SK-N-MC (cell line): ENCODE results near the gene PCSK2.

Source experiments
- DNase-seq: peaks from one replicate; pipeline ENCODE4 v3.0.0-alpha.2; 2011; ENCODE audit warnings: low read depth, low spot score
- H3K27ac ChIP-seq: fragments of 200-600 bp; sonication (generic); 2 replicates; pipeline ENCODE4 v1.5.1; 2016; ENCODE audit warnings: mixed run types
- H3K36me3 ChIP-seq: fragments of 200-600 bp; sonication (generic); 2 replicates; pipeline ENCODE4 v1.6.1; 2017; ENCODE audit warnings: antibody characterized with exemption, low read length, mixed read lengths; ENCODE audit not compliant: insufficient read depth
- H3K4me3 ChIP-seq: fragments of 200-600 bp; sonication (generic); 2 replicates; pipeline ENCODE4 v1.5.1; 2016
- H3K9ac ChIP-seq: fragments of 200-600 bp; sonication (generic); 2 replicates; pipeline ENCODE4 v1.8.0; 2017; ENCODE audit warnings: mixed run types, mixed read lengths; ENCODE audit not compliant: insufficient read length
- H3K9me3 ChIP-seq: fragments of 200-600 bp; sonication (generic); 2 replicates; pipeline ENCODE4 v1.6.1; 2017; ENCODE audit warnings: low read depth, mild to moderate bottlenecking, antibody characterized with exemption, low read length, moderate library complexity, mixed read lengths
- EZH2 ChIP-seq: fragments of 200-600 bp; sonication (generic); IDR thresholded peaks from one replicate; pipeline ENCODE4 v1.6.1; 2017; ENCODE audit warnings: antibody characterized with exemption
- FOXP2 ChIP-seq: optimal IDR thresholded peaks from 2 replicates; pipeline ENCODE3; 2011; ENCODE audit warnings: mild to moderate bottlenecking, moderate library complexity; ENCODE audit not compliant: insufficient read depth; ENCODE audit errors: extremely low read length, control extremely low read depth
- POLR2AphosphoS5 ChIP-seq: IDR thresholded peaks from 2 replicates; pipeline ENCODE4 v1.6.1; 2012; ENCODE audit warnings: mild to moderate bottlenecking, low read depth, low read length, borderline replicate concordance

Gene PCSK2, protein sequence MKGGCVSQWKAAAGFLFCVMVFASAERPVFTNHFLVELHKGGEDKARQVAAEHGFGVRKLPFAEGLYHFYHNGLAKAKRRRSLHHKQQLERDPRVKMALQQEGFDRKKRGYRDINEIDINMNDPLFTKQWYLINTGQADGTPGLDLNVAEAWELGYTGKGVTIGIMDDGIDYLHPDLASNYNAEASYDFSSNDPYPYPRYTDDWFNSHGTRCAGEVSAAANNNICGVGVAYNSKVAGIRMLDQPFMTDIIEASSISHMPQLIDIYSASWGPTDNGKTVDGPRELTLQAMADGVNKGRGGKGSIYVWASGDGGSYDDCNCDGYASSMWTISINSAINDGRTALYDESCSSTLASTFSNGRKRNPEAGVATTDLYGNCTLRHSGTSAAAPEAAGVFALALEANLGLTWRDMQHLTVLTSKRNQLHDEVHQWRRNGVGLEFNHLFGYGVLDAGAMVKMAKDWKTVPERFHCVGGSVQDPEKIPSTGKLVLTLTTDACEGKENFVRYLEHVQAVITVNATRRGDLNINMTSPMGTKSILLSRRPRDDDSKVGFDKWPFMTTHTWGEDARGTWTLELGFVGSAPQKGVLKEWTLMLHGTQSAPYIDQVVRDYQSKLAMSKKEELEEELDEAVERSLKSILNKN

DNA sequence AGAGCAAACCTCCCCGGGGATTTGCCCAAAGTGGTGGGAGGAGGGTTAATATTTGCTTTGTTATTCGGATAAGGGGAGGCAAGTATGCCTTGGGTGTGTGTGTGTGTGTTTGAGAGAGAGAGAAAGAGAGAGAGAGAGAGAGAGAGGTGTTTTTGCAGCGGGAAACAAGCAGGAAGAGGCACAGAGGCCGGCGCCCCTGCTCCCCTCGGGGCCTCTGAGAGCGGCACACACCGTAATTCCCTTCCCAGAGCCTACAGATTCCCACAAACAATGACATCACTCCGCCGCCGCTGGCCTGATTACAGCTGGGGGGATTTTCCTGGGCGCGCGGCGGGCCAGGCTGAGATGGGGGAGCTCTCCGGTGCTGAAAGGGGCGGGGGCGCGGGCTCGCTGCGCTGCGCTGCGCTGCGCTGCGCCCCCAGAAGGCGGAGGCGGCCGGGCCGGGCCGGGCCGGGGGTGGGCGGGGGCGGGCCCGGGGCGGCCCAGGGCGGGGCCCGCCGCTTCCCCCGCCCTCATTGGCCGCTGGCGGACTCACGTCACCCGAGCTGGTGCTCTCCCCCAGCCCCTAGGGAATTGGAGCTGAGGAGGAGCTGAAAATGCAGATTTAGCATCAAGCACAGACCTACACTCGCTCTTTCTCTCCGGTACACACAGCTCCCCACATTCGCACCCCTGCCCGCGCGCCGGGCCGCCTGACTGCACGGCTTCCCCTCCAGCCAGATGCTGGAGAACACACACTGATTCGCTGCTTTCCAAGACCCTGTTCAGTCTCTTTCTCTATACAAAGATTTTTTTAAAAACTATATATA, at the start of gene PCSK2:
TSS of gene PCSK2 (plus strand) at position 631 of the 809 bp plus-strand sequence. CDS start 266 bp downstream, outside the sequence.
- peak; percentile 75 for DNase-seq
- no peak for TF ChIP-seq EZH2
- peak; percentile 50 for TF ChIP-seq POLR2AphosphoS5
- H3K9ac ChIP-seq, result peak within 1 kb of the TSS; percentile 38
- no peaks in the 10 kb centered on the region for H3K9me3 ChIP-seq
- H3K4me3 ChIP-seq, result peak within 1 kb of the TSS; percentile 87
- no peaks in the 10 kb centered on the region for H3K36me3 ChIP-seq
- H3K27ac ChIP-seq, result no peak within 1 kb of the TSS

DNA sequence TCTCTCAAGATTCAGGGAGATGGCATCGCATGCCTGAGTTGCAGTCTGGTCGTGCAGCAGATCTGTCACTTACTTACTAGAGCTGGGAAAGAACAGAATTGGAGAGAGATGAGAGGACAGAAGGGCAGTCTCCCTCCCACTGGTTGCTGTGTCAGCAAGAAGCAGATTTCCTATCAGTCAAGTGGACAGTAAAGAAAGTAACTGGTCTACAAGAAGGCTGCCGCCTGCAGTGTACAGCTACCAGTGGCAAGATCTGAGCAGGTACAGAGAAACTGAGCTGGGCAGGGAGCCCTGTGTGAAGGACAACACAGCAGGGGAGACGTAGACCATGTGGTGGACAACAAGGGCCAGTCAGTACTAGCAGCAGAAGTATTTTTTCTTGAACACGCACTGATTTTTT, 49.5 kb upstream of the PCSK2 start:
- Histone ChIP-seq H3K36me3 (no peaks in the 10 kb centered on the region), H3K4me3 (no peak overlapping the region), H3K9me3 (0 out of 2 replicates have a peak, but pooled peaks cover 2% of the 10 kb centered on the region), H3K9ac (no peak overlapping the region), H3K27ac (no peak overlapping the region)
- DNase-seq, result no peak
- TF ChIP-seq FOXP2 (no peak), EZH2 (no peak), POLR2AphosphoS5 (no peak)

DNA sequence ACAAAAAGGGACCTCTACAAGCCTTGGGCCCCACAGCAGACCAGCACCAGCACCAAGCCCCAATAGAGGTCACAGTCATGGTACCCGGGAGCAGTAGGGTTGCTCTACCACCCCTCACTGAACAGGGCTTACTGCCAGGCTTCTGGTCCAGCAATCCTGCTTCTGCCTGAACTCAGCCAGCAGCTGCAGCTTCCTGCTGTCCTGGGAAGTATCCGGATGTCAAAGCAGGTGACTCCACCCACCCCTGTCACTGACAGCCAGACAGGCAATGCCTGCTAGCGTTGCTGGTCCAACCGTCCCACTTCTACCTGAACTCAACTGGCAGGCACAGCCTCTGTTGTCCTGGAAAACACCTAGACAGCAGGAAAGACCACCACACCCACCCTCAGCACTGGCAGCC, 47.0 kb upstream of the PCSK2 start:
- Histone ChIP-seq H3K9ac (no peak overlapping the region), H3K4me3 (no peak overlapping the region), H3K36me3 (no peaks in the 10 kb centered on the region), H3K9me3 (peaks cover 5% of the 10 kb centered on the region; the same call in 1 of the 2 replicates), H3K27ac (no peak overlapping the region)
- TF ChIP-seq FOXP2, result no peak
- TF ChIP-seq POLR2AphosphoS5, result no peak
- TF ChIP-seq EZH2, result no peak
- no peak for DNase-seq

DNA sequence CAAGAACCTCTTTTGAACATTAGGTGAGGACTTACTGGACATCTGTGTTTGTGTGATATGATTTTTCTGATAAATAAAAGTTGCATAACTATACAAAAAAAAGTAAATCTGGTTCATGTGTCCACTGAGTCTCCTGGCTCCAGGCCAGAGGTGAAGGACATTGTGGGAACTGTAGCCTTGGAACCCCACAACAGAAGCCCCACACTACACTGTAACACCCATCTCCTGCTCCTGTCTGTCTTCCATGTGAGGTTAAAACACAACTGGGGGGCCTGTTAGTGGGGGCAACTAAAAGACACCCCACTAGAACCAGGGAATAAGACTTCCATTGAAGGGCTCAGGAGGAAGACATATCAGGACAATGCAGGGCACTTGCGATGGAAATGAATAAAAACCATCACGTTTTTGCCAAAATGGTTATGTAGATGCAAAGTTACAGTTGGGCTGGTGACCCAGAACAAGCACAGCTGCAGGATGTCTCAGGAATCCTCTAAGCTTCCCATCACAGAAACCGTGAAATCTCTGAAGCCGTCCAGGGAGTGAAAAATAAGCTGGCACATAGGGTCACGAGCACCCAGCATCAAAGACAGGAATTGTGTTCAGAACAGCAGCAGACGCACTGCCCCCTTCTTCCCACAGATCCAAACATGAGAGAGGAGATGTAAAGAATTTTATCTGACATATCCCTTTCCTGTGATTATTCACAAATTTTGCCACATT, 36.7 kb upstream of the PCSK2 start:
- TF ChIP-seq POLR2AphosphoS5, result no peak
- no peak for TF ChIP-seq EZH2
- TF ChIP-seq FOXP2, result no peak
- no peak for DNase-seq
- H3K36me3 ChIP-seq, result no peaks in the 10 kb centered on the region
- H3K9ac ChIP-seq, result no peak overlapping the region
- no peak overlapping the region for H3K4me3 ChIP-seq
- H3K27ac ChIP-seq, result no peak overlapping the region
- H3K9me3 ChIP-seq, result peaks cover 2% of the 10 kb centered on the region; the same call in 1 of the 2 replicates

DNA sequence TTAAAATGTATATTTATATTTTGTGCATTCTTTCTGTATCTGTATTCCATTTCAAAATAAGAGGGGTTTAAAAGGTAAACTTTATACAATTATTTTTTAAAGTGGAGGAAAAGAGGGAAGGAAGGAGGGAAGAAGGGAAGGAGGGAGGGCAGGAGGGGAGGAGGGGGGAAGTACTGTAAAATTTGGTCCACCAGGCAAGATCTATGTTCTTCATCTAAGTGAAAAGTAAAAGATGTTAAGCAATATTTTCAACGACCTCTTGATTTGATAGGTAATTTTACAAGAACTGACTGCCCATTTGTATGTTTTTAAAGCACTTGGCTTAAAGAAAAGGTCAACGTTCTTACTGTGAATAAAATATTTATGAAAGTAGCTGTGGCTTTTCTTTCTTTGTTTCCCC, 29.8 kb upstream of the PCSK2 start:
- Histone ChIP-seq H3K9ac (no peak overlapping the region), H3K9me3 (no peaks in the 10 kb centered on the region), H3K36me3 (no peaks in the 10 kb centered on the region), H3K27ac (no peak overlapping the region), H3K4me3 (no peak overlapping the region)
- TF ChIP-seq POLR2AphosphoS5 (no peak), EZH2 (no peak), FOXP2 (no peak)
- DNase-seq, result no peak

DNA sequence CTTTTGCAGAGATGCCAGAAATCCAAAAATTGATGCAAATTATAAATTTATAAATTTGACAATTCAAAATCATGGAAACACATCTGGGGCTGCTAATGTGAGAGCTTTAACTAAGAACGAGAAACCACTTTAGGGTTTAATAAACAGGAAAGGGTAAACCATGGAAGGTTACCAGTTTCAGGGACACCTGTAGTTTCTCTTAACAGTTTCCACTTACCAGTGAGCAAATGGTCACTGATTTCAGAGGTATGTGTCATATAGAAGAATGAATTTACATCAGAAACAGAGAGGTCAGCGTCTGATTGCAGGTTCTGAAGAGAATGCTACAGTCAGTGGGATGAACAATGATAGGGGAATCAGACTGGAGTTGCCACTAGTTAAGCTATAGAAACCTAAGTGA, 24.8 kb upstream of the PCSK2 start:
- TF ChIP-seq POLR2AphosphoS5, result no peak
- TF ChIP-seq FOXP2, result no peak
- no peak for TF ChIP-seq EZH2
- no peaks in the 10 kb centered on the region for H3K9me3 ChIP-seq
- no peak for DNase-seq

DNA sequence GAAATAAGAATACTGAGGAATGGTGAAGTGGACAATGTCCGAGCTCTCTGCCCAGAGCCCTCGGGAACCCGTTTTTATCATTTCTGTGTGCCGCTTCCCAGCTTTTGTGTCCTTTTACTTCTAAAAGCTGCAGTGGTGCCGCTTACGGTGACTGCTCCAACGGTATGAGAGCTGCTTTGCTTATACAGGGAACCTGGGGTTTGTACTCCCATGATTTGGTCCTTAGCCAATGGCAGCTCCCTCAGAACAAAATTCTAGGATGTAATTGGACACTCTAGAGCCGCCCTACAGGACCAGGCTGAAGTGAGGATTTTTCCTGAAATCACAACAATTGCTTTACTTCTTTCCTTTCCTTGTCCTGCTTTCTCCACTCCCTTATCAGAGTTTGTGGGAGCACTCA, 24.2 kb upstream of the PCSK2 start:
- no peaks in the 10 kb centered on the region for H3K36me3 ChIP-seq
- TF ChIP-seq POLR2AphosphoS5 (no peak), FOXP2 (no peak), EZH2 (no peak)
- no peaks in the 10 kb centered on the region for H3K9me3 ChIP-seq
- no peak overlapping the region for H3K4me3 ChIP-seq
- no peak overlapping the region for H3K9ac ChIP-seq
- no peak overlapping the region for H3K27ac ChIP-seq
- no peak for DNase-seq

More for the DNA sequence above, 24.8 kb upstream of the PCSK2 start:
- H3K36me3 ChIP-seq, result no peaks in the 10 kb centered on the region
- H3K4me3 ChIP-seq, result no peak overlapping the region
- no peak overlapping the region for H3K27ac ChIP-seq
- no peak overlapping the region for H3K9ac ChIP-seq
